Tibial nerve (tissue), 4 donors: ENCODE results near the gene ZNF362. TPM values are rescaled to one million over a fixed set of nuclear protein-coding genes. Genes with fewer than 3 reads are reported as not detected.

Experiments used
- DNase-seq, 2 donors: peaks; one replicate each; pipeline ENCODE4 v3.0.0-alpha.2; 2019; ENCODE audit warnings: low spot score in 2 of 2
- H3K27ac ChIP-seq, 4 donors: fragments of 200-600 bp; sonication (generic) in 3 of 4; one replicate each; pipeline ENCODE4 v1.5.1; 2017 to 2019; ENCODE audit warnings: mild to moderate bottlenecking in 1 of 4
- H3K27me3 ChIP-seq, 2 donors: fragments of 200-600 bp; sonication (generic) in 1 of 2; one replicate each; pipeline versions ENCODE4 v1.5.1 to v1.6.0; 2017 to 2019
- H3K36me3 ChIP-seq, 3 donors: fragments of 200-600 bp; sonication (generic); one replicate each; pipeline ENCODE4 v1.5.1; 2018 to 2019
- H3K4me1 ChIP-seq, 4 donors: fragments of 200-600 bp; sonication (generic) in 3 of 4; one replicate each; pipeline ENCODE4 v1.5.1; 2017 to 2019
- H3K4me3 ChIP-seq, 4 donors: fragments of 200-600 bp; sonication (generic) in 3 of 4; one replicate each; pipeline ENCODE4 v1.5.1; 2017 to 2019; ENCODE audit warnings: mild to moderate bottlenecking in 1 of 4, moderate library complexity in 1 of 4
- H3K9me3 ChIP-seq, 4 donors: fragments of 200-600 bp; sonication (generic) in 3 of 4; one replicate each; pipeline ENCODE4 v1.5.1; 2017 to 2019
- CTCF ChIP-seq, 5 experiments: fragments of 200-600 bp in 3 of 5; fragments of 450-650 bp in 2 of 5; sonication (generic) in 3 of 5; IDR thresholded peaks; one replicate each; pipeline ENCODE4 v1.5.1; 2016 to 2019; ENCODE audit warnings: antibody characterized with exemption in 5 of 5, mild to moderate bottlenecking in 3 of 5, moderate library complexity in 2 of 5
- EP300 ChIP-seq, 2 donors: sonication (generic); formaldehyde crosslinking; IDR thresholded peaks; one replicate each; pipeline ENCODE4 v1.6.1; 2017; ENCODE audit warnings: antibody characterized with exemption in 2 of 2, mild to moderate bottlenecking in 1 of 2
- POLR2A ChIP-seq, 2 donors: fragments of 450-650 bp; IDR thresholded peaks; one replicate each; pipeline ENCODE4 v1.6.1; 2017; ENCODE audit warnings: antibody characterized with exemption in 2 of 2, mild to moderate bottlenecking in 2 of 2, moderate library complexity in 2 of 2
- whole genome bisulfite sequencing, 2 donors: methylation state at CpG; one replicate each; pipeline ENCODE4 v1.1.5; 2018; 5-methylcytosine and 5-hydroxymethylcytosine counted together
- total RNA-seq, 4 donors: library from RNA; depleted of rRNA; stranded (reverse); fragments of >200 nt; gene quantifications; one replicate each; pipeline ENCODE4 v1.1.0, GENCODE V29; 2016

ZNF362 gene
- total RNA-seq, 4 donors from 2014 or later: 14.7 to 21.8 (median 17.3) TPM

- Histone ChIP-seq H3K36me3 (peaks cover 0 to 52% (median 5%) of the 10 kb centered on the region in 3 donors), H3K4me3 (no peak overlapping the region), H3K9me3 (no peaks in the 10 kb centered on the region), H3K4me1 (peaks cover 0 to 42% (median 5%) of the 10 kb centered on the region in 4 donors), H3K27me3 (no peaks in the 10 kb centered on the region), H3K27ac (peak overlapping the region in 3 of 4 donors; percentile 4 to 68 (median 5))
- TF ChIP-seq EP300 (IDR thresholded peaks at IDR 0.05) (no peak), POLR2A (IDR thresholded peaks at IDR 0.05) (no peak), CTCF (IDR thresholded peaks at IDR 0.05) (no peak)
- 45 to 49% methylated on average over 13 of the region's 13 CpGs for WGBS, 2 donors
- DNase-seq: no peak
These were observed 36.5 kb downstream of the ZNF362 start for GRCh38 chr1:33292726-33293340.

GRCh38 chr1:33294071-33295010 is 38.0 kb downstream of the ZNF362 start:
- DNase-seq: no peak
- H3K27ac ChIP-seq: peak overlapping the region in 3 of 4 donors; percentile 40 to 77 (median 69)
- TF ChIP-seq EP300 (IDR thresholded peaks at IDR 0.05) (no peak), CTCF (IDR thresholded peaks at IDR 0.05) (no peak), POLR2A (IDR thresholded peaks at IDR 0.05) (no peak)

GRCh38 chr1:33295023-33295422 is 38.7 kb downstream of the ZNF362 start:
- no peaks in the 10 kb centered on the region for H3K27me3 ChIP-seq
- no peak for DNase-seq

More at GRCh38 chr1:33294071-33295010, 38.0 kb downstream of the ZNF362 start:
- peaks cover 0 to 46% (median 5%) of the 10 kb centered on the region in 4 donors for H3K4me1 ChIP-seq
- 72 to 73% methylated on average over 13 of the region's 13 CpGs for WGBS, 2 donors
- H3K36me3 ChIP-seq: peaks cover 0 to 57% (median 5%) of the 10 kb centered on the region in 3 donors
- H3K9me3 ChIP-seq: no peaks in the 10 kb centered on the region
- H3K27me3 ChIP-seq: no peaks in the 10 kb centered on the region
- H3K4me3 ChIP-seq: no peak overlapping the region

GRCh38 chr1:33295450-33296081 is 39.3 kb downstream of the ZNF362 start:
- H3K4me1 ChIP-seq: peaks cover 0 to 47% (median 9%) of the 10 kb centered on the region in 4 donors
- H3K36me3 ChIP-seq: peaks cover 0 to 57% (median 5%) of the 10 kb centered on the region in 3 donors
- WGBS, 2 donors: 29 to 40% methylated on average over 9 to 12 of the region's 12 CpGs

More at GRCh38 chr1:33295023-33295422, 38.7 kb downstream of the ZNF362 start:
- TF ChIP-seq POLR2A (IDR thresholded peaks at IDR 0.05) (no peak), EP300 (IDR thresholded peaks at IDR 0.05) (no peak), CTCF (IDR thresholded peaks at IDR 0.05) (no peak)
- H3K27ac ChIP-seq: peak overlapping the region; percentile 40 to 77 (median 56)
- WGBS, 2 donors: 67 to 73% methylated on average over 13 to 15 of the region's 15 CpGs
- H3K4me1 ChIP-seq: peaks cover 0 to 42% (median 6%) of the 10 kb centered on the region in 4 donors
- H3K9me3 ChIP-seq: no peaks in the 10 kb centered on the region
- H3K36me3 ChIP-seq: peaks cover 0 to 57% (median 5%) of the 10 kb centered on the region in 3 donors
- H3K4me3 ChIP-seq: no peak overlapping the region

More at GRCh38 chr1:33295450-33296081, 39.3 kb downstream of the ZNF362 start:
- Histone ChIP-seq H3K27ac (peak overlapping the region; percentile 40 to 77 (median 64)), H3K9me3 (no peaks in the 10 kb centered on the region), H3K27me3 (no peaks in the 10 kb centered on the region), H3K4me3 (no peak overlapping the region)
- DNase-seq: peak; percentile 81 to 95
- TF ChIP-seq CTCF (IDR thresholded peaks at IDR 0.05) (peak; percentile 96 to 99 (median 98)), EP300 (IDR thresholded peaks at IDR 0.05) (peak in 1 of 2 donors; percentile 51), POLR2A (IDR thresholded peaks at IDR 0.05) (no peak)
